Activated CD8-positive, alpha-beta T cell treated with anti-CD3 and anti-CD28 coated beads for 36 hours (primary cell): Measurements from ENCODE around the gene TBCC. TPM values are rescaled to one million over a fixed set of nuclear protein-coding genes. Genes with fewer than 3 reads are reported as not detected.
A peak's percentile ranks its signal among the peaks of the same experiment; 100 is the strongest.

ENCODE experiments used
- ATAC-seq: fragments of 200-7000 bp; cut with Tn5 transposase; one replicate; pipeline ENCODE4 v1.10.0; 2021; ENCODE audit warnings: mild to moderate bottlenecking, moderate library complexity
- CTCF ChIA-PET: fragments of 350-600 bp; sonication (Branson Sonifier 250); formaldehyde crosslinking; loops from one replicate; lab custom pipeline; 2021; ENCODE audit warnings: antibody characterized with exemption; lab: Charles Lee
- POLR2A ChIA-PET: fragments of 350-600 bp; sonication (Branson Sonifier 250); formaldehyde crosslinking; loops from one replicate; lab custom pipeline; 2021; ENCODE audit warnings: antibody characterized with exemption; lab: Charles Lee
- DNase-seq: peaks from one replicate; pipeline ENCODE4 v3.0.0-alpha.2; 2020
- H3K27ac Mint-ChIP-seq: one replicate; pipeline ENCODE4 v1.8.0; 2021; ENCODE audit warnings: mild to moderate bottlenecking, mixed read lengths
- H3K27me3 Mint-ChIP-seq: one replicate; pipeline ENCODE4 v1.8.0; 2021; ENCODE audit warnings: mixed read lengths
- H3K36me3 Mint-ChIP-seq: one replicate; pipeline ENCODE4 v1.8.0; 2021; ENCODE audit warnings: low read depth, mixed read lengths
- H3K4me1 Mint-ChIP-seq: one replicate; pipeline ENCODE4 v1.8.0; 2021; ENCODE audit warnings: low read depth, mixed read lengths
- H3K4me3 Mint-ChIP-seq: one replicate; pipeline ENCODE4 v1.8.0; 2021; ENCODE audit warnings: mild to moderate bottlenecking, moderate library complexity, mixed read lengths
- H3K9me3 Mint-ChIP-seq: one replicate; pipeline ENCODE4 v1.8.0; 2021; ENCODE audit warnings: mixed read lengths
- CTCF ChIP-seq: fragments of 200-600 bp; IDR thresholded peaks from one replicate; pipeline ENCODE4 v1.8.0; 2022; ENCODE audit warnings: antibody characterized with exemption, mild to moderate bottlenecking
- intact Hi-C: fragments of 100-400 bp; cut with micrococcal nuclease; formaldehyde crosslinking; loops from one replicate; pipeline ENCODE4 v1.10.0; 2022
- total RNA-seq, 2 experiments: library from RNA; stranded (reverse); gene quantifications; one replicate each; pipeline ENCODE4 v1.2.3, GENCODE V29; 2021

TBCC gene
- total RNA-seq, 2 experiments from 2014 or later: 16.0 to 16.3 TPM

- intact Hi-C loops: loop anchor here (5.0 to 10.0 kb wide), 2 partner anchors 34 to 126 kb away; partner anchors contain the start of genes BICRAL and RPL7L1
- DNase-seq: no peak
- peaks cover 23% of the 10 kb centered on the region for H3K36me3 Mint-ChIP-seq
- H3K4me3 Mint-ChIP-seq: peak overlapping the region; percentile 90
- H3K9me3 Mint-ChIP-seq: peaks cover 1% of the 10 kb centered on the region
- no peak for TF ChIP-seq CTCF
- peak overlapping the region; percentile 96 for H3K27ac Mint-ChIP-seq
- CTCF ChIA-PET: interaction anchor here (1.0 to 2.4 kb wide), 8 partner anchors 14 to 201 kb away, joined by 3 to 17 read pairs (median 4); partner anchors contain the start of gene RPL7L1
- peaks cover 31% of the 10 kb centered on the region for H3K4me1 Mint-ChIP-seq
- POLR2A ChIA-PET: interaction anchor here (0.7 to 10.2 kb wide), 11 partner anchors 10 to 181 kb away, joined by 3 to 119 read pairs (median 3); partner anchors contain the start of genes BICRAL, CNPY3 and RPL7L1
- H3K27me3 Mint-ChIP-seq: no peaks in the 10 kb centered on the region
- ATAC-seq: no peak
These were observed 2.4 kb upstream of the TBCC start for GRCh38 chr6:42748203-42748898.

- Mint-ChIP-seq H3K27me3 (no peaks in the 10 kb centered on the region), H3K9me3 (peaks cover 4% of the 10 kb centered on the region), H3K4me3 (peak overlapping the region; percentile 90), H3K36me3 (peaks cover 20% of the 10 kb centered on the region), H3K27ac (peak overlapping the region; percentile 96), H3K4me1 (peaks cover 29% of the 10 kb centered on the region)
- DNase-seq (peak; percentile 88), ATAC-seq (peak; percentile 55)
- intact Hi-C loops: loop anchor here (2.0 to 10.0 kb wide), 3 partner anchors 24 to 128 kb away; partner anchors contain the start of genes BICRAL and RPL7L1
- CTCF ChIA-PET: interaction anchor here (1.1 to 2.2 kb wide), 6 partner anchors 11 to 133 kb away, joined by 3 to 8 read pairs (median 4); partner anchors contain the start of gene RPL7L1
- TF ChIP-seq CTCF: no peak
- POLR2A ChIA-PET: interaction anchor here (0.8 to 10.2 kb wide), 19 partner anchors 9 to 308 kb away, joined by 3 to 119 read pairs (median 4); partner anchors contain the start of genes BICRAL, RPL7L1 and UBR2
These were observed 824 bp upstream of the TBCC start for GRCh38 chr6:42746463-42747391.

- peak; percentile 55 for DNase-seq
- H3K4me1 Mint-ChIP-seq: peaks cover 27% of the 10 kb centered on the region
- intact Hi-C loops: loop anchor here (5.0 to 10.0 kb wide), 2 partner anchors 37 to 130 kb away; partner anchors contain the start of genes BICRAL and RPL7L1
- H3K36me3 Mint-ChIP-seq: peaks cover 20% of the 10 kb centered on the region
- ATAC-seq: no peak
- peak overlapping the region; percentile 90 for H3K4me3 Mint-ChIP-seq
- CTCF ChIA-PET: interaction anchor here (0.9 to 2.2 kb wide), 6 partner anchors 9 to 154 kb away, joined by 3 to 8 read pairs (median 4); partner anchors contain the start of gene RPL7L1
- H3K27ac Mint-ChIP-seq: peak overlapping the region; percentile 100
- no peak for TF ChIP-seq CTCF
- no peaks in the 10 kb centered on the region for H3K27me3 Mint-ChIP-seq
- peaks cover 4% of the 10 kb centered on the region for H3K9me3 Mint-ChIP-seq
- POLR2A ChIA-PET: interaction anchor here (0.6 to 10.2 kb wide), 18 partner anchors 10 to 632 kb away, joined by 3 to 119 read pairs (median 4); partner anchors contain the start of genes BICRAL, CNPY3 and RPL7L1
These were observed 742 bp downstream of the TBCC start for GRCh38 chr6:42745083-42745639.

GRCh38 chr6:42744351-42744893 lies 1.5 kb downstream of the TBCC start:
- POLR2A ChIA-PET: interaction anchor here (0.6 to 10.2 kb wide), 9 partner anchors 17 to 792 kb away, joined by 3 to 119 read pairs (median 10); partner anchors contain the start of genes BICRAL, CNPY3 and RPL7L1
- Mint-ChIP-seq H3K36me3 (peaks cover 20% of the 10 kb centered on the region), H3K4me3 (peak overlapping the region; percentile 90), H3K27me3 (no peaks in the 10 kb centered on the region), H3K27ac (peak overlapping the region; percentile 100), H3K4me1 (peaks cover 27% of the 10 kb centered on the region), H3K9me3 (peaks cover 4% of the 10 kb centered on the region)
- no peak for ATAC-seq
- CTCF ChIA-PET: interaction anchor here (0.6 to 1.0 kb wide), 3 partner anchors 18 to 197 kb away, joined by 3 to 4 read pairs (median 3); partner anchors contain the start of gene RPL7L1
- no peak for DNase-seq
- intact Hi-C loops: loop anchor here (10.0 kb wide), 1 partner anchor 130 kb away; the partner anchor contains the start of gene RPL7L1
- TF ChIP-seq CTCF: no peak
